HepG2 (cell line): ENCODE results near the gene BOD1.

Experiments
- CTCF ChIP-seq: sonication (generic); formaldehyde crosslinking; IDR thresholded peaks from 2 replicates; pipeline ENCODE4 v1.5.0; 2020; ENCODE audit warnings: mild to moderate bottlenecking, missing genetic modification reagents, moderate library complexity
- EZH2 ChIP-seq: conservative IDR thresholded peaks from 2 replicates; pipeline ENCODE4 v1.6.1; 2012; ENCODE audit warnings: mild to moderate bottlenecking, low read depth, low read length, moderate library complexity
- NFE2L1 ChIP-seq: sonication (generic); formaldehyde crosslinking; IDR thresholded peaks from 2 replicates; pipeline ENCODE4 v1.4.0; 2020; ENCODE audit warnings: missing genetic modification reagents, mild to moderate bottlenecking, borderline replicate concordance
- POLR2A ChIP-seq, 2 experiments: IDR thresholded peaks; 2 replicates each; pipeline ENCODE4 v1.6.1; 2011; ENCODE audit warnings: low read depth in 2 of 2, low read length in 2 of 2, mild to moderate bottlenecking in 1 of 2, moderate library complexity in 1 of 2; ENCODE audit not compliant: insufficient read depth in 1 of 2
- ZBTB38 ChIP-seq: sonication (generic); formaldehyde crosslinking; IDR thresholded peaks from 2 replicates; pipeline ENCODE4 v1.5.1; 2020; ENCODE audit warnings: mild to moderate bottlenecking, missing genetic modification reagents

- TF ChIP-seq NFE2L1 (no peak), EZH2 (no peak), ZBTB38 (CRISPR knock-in tag) (no peak), POLR2A (IDR thresholded peaks at IDR 0.05; ENCODE audit: insufficient read depth in 1 of 2, low read depth in 2 of 2, low read length in 2 of 2) (no peak), CTCF (CRISPR knock-in tag) (no peak)
Observed at GRCh38 chr5:173563246-173563645, 53.2 kb downstream of the BOD1 start.
